Measurements from ENCODE around the gene TREML1. TPM values are rescaled to one million over a fixed set of nuclear protein-coding genes. Genes with fewer than 3 reads are reported as not detected.
A peak's percentile ranks its signal among the peaks of the same experiment; 100 is the strongest.

TREML1 gene
- polyA plus RNA-seq, 1 of the 3 experiments (the other 2 are of a cell fraction): not detected

DNA sequence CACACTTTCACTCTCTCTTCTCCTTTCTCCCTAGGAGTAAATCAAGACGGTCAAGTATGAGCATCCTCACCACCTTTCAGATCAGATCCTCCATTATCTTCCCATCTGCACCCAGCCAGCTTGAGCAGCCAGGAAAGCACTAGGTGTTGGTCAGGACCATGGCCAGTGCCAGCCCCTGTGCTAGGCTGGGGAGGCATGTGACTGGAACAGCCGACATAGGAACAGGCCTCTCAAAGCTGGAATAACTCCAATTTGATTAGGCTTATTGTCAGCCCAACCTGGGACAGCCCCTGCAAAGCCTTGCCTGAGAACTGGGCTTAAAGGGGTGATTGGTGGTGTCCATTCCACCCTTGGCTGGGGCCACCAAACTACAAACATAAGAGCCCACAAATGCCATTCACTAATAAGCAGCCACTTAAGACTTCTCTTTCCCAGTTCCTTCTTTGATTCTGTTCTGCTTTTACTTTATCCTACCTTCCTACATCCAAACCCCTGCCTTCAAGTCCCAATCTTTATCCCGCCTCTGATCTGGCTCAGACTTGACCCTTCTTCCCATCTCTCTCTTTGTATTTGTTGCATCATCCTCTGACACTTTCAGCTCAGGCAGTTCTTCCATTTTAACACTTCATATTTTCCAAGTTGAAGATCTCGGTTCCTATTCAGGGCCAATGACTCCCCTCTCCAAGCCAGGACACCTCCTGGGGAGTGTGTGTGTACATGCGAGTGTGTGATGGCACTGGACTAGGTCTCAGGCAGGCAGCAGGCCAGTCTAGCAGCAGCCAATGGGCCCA, 13.2 kb upstream of the TREML1 start:
- TF ChIP-seq, protein P1, sequence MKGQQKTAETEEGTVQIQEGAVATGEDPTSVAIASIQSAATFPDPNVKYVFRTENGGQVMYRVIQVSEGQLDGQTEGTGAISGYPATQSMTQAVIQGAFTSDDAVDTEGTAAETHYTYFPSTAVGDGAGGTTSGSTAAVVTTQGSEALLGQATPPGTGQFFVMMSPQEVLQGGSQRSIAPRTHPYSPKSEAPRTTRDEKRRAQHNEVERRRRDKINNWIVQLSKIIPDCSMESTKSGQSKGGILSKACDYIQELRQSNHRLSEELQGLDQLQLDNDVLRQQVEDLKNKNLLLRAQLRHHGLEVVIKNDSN (IDR thresholded peaks at IDR 0.05; ENCODE audit: borderline replicate concordance, low read depth): no peak
- TF ChIP-seq, protein P2, sequence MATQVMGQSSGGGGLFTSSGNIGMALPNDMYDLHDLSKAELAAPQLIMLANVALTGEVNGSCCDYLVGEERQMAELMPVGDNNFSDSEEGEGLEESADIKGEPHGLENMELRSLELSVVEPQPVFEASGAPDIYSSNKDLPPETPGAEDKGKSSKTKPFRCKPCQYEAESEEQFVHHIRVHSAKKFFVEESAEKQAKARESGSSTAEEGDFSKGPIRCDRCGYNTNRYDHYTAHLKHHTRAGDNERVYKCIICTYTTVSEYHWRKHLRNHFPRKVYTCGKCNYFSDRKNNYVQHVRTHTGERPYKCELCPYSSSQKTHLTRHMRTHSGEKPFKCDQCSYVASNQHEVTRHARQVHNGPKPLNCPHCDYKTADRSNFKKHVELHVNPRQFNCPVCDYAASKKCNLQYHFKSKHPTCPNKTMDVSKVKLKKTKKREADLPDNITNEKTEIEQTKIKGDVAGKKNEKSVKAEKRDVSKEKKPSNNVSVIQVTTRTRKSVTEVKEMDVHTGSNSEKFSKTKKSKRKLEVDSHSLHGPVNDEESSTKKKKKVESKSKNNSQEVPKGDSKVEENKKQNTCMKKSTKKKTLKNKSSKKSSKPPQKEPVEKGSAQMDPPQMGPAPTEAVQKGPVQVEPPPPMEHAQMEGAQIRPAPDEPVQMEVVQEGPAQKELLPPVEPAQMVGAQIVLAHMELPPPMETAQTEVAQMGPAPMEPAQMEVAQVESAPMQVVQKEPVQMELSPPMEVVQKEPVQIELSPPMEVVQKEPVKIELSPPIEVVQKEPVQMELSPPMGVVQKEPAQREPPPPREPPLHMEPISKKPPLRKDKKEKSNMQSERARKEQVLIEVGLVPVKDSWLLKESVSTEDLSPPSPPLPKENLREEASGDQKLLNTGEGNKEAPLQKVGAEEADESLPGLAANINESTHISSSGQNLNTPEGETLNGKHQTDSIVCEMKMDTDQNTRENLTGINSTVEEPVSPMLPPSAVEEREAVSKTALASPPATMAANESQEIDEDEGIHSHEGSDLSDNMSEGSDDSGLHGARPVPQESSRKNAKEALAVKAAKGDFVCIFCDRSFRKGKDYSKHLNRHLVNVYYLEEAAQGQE (IDR thresholded peaks at IDR 0.05; ENCODE audit: low read depth, low read length): peak; percentile 95
- H3K36me3 ChIP-seq (replicated peaks in 1 of 2; ENCODE audit: control insufficient read depth in 1 of 2, insufficient read depth in 2 of 2, low read length in 1 of 2): no peaks in the 10 kb centered on the region
- no peaks in the 10 kb centered on the region for H3K9me3 ChIP-seq
- no peaks in the 10 kb centered on the region for H4K20me1 ChIP-seq (ENCODE audit: insufficient read depth)
- DNase-seq: no peak
- H3K9me2 ChIP-seq: no peaks in the 10 kb centered on the region
- no peaks in the 10 kb centered on the region for H3F3A ChIP-seq (replicated peaks; ENCODE audit: insufficient read depth)
- no peak overlapping the region for H3K4me2 ChIP-seq
- no peaks in the 10 kb centered on the region for H3K79me2 ChIP-seq (ENCODE audit: insufficient read depth)
- no peak overlapping the region for H3K27ac ChIP-seq (ENCODE audit: low read depth in 2 of 2, low read length in 1 of 2)
- ChIA-PET CTCF (interaction anchor here (1.6 kb wide), 1 partner anchor 257 kb away, joined by 3 read pairs; no protein-coding TSS in a partner anchor), POLR2A (no interaction called here)
- no peak overlapping the region for H3K4me3 ChIP-seq (ENCODE audit: low read depth in 2 of 2, low read length in 1 of 2)
- 18% methylated on average over 5 of the region's 5 CpGs for WGBS (ENCODE audit: low lambda C conversion rate)
- no peak overlapping the region for H2AFZ ChIP-seq (ENCODE audit: low read depth)
- no peaks in the 10 kb centered on the region for H3K4me1 ChIP-seq (ENCODE audit: control insufficient read depth in 1 of 2, insufficient read depth in 2 of 2, low read depth in 1 of 2, low read length in 1 of 2)
- no peak overlapping the region for H3K9ac ChIP-seq
- no peaks in the 10 kb centered on the region for H3K27me3 ChIP-seq (ENCODE audit: insufficient read depth)

DNA sequence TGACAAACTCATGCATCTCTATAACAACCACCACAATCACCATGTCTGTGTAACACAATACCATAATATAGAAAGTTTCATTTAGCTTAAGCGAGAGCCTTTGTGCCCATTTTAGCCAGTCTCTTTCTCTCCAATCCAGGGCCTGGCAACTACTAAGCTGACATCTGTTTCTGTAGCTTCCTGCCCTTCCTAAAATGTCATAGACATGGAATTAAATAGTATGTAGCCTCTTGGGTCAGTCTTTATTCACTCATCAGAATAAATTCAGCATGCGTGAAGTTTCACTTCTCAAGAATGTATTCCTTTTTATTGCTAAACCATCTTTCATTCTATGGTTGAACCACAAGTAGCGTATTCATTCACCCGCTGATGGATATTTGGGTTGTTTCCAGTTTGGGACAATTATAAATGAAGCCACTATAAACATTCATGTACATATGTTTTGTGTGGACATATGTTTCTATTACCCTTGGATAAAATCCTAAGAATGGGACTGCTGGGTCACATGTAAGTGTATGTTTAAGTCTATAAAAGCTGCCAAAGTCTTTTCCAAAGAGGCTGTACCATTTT, 10.5 kb upstream of the TREML1 start:
- no peak for DNase-seq
- POLR2A ChIA-PET: no interaction called here
- WGBS (ENCODE audit: low lambda C conversion rate): 75% methylated on average over 4 of the region's 4 CpGs
- no peaks in the 10 kb centered on the region for H3K9me2 ChIP-seq
- no peaks in the 10 kb centered on the region for H3K9me3 ChIP-seq
- no peak for TF ChIP-seq EP300 (IDR thresholded peaks at IDR 0.05; ENCODE audit: borderline replicate concordance in 1 of 2, low read depth in 1 of 2, low read length in 1 of 2)
- TF ChIP-seq GATA2 (CRISPR knock-in tag; IDR thresholded peaks at IDR 0.05): no peak
- no peak for TF ChIP-seq FOSL2 (IDR thresholded peaks at IDR 0.05; ENCODE audit: borderline replicate concordance, low read depth)
- TF ChIP-seq, protein P1 (IDR thresholded peaks at IDR 0.05; ENCODE audit: borderline replicate concordance, low read depth): no peak
- H3K4me2 ChIP-seq: no peak overlapping the region
- no peak overlapping the region for H3K27ac ChIP-seq (ENCODE audit: low read depth in 2 of 2, low read length in 1 of 2)
- H3K36me3 ChIP-seq (replicated peaks in 1 of 2; ENCODE audit: control insufficient read depth in 1 of 2, insufficient read depth in 2 of 2, low read length in 1 of 2): no peaks in the 10 kb centered on the region
- no peak overlapping the region for H2AFZ ChIP-seq (ENCODE audit: low read depth)
- no peaks in the 10 kb centered on the region for H3K27me3 ChIP-seq (ENCODE audit: insufficient read depth)
- CTCF ChIA-PET: interaction anchor here (1.0 kb wide), 1 partner anchor 18 kb away, joined by 5 read pairs; no protein-coding TSS in a partner anchor
- no peaks in the 10 kb centered on the region for H4K20me1 ChIP-seq (ENCODE audit: insufficient read depth)
- H3F3A ChIP-seq (replicated peaks; ENCODE audit: insufficient read depth): no peaks in the 10 kb centered on the region
- H3K79me2 ChIP-seq (ENCODE audit: insufficient read depth): no peaks in the 10 kb centered on the region
- H3K4me3 ChIP-seq (ENCODE audit: low read depth in 2 of 2, low read length in 1 of 2): no peak overlapping the region
- no peaks in the 10 kb centered on the region for H3K4me1 ChIP-seq (ENCODE audit: control insufficient read depth in 1 of 2, insufficient read depth in 2 of 2, low read depth in 1 of 2, low read length in 1 of 2)
- no peak overlapping the region for H3K9ac ChIP-seq
